Activated CD4-positive, CD25-positive, alpha-beta regulatory T cell treated with anti-CD3 and anti-CD28 coated beads, Interleukin-2, amount 50 U/mL, for 16 hours (primary cell): Measurements from ENCODE around the gene TUBG2.
"Not testable (repeated sequence)": the region's sequence is repeated elsewhere in the genome, so short reads cannot be mapped to it uniquely, and the experiment has no call there.

ENCODE experiments used
- DNase-seq: peaks from one replicate; pipeline ENCODE4 v3.0.0-alpha.2; 2020; ENCODE audit warnings: low read depth, low spot score

TUBG2 gene

DNA sequence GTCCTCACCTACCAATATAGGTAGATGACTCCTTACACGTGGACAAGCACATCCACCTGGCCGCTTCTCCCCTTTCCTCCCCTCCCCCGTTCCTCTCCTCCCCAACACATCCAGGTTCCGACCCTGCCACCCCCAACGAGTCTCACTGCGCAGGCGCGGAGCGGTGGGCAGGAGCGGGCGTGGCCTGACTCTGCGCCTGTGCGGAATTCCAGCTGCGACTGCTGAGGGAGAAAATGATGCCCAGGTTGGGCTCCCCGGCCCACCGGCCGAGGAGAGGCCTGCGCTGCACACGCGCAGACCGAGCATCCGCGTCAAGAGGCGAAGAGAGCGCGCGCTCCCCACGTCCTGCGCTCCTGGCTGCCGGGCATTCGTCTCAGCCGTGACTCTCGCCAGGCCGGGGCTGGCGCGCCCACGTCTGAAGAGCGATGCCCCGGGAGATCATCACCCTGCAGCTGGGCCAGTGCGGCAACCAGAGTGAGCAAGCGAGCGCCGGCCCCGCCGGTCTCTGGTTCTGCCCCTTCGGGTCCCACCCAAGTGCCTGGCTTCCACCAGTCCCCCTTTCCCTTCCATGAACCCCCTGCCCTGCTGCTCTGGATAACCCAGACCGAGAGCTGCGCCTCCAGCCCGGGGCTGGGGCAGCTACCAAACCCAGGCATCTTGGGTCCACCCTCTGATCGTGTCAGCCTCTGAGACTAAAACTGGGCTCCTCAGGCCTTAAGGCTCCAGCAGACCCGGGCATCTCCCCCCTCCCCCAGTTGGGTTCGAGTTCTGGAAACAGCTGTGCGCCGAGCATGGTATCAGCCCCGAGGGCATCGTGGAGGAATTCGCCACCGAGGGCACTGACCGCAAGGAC is at the start of gene TUBG2:
Gene TUBG2 (plus strand): TSS at position 206 of the 853 bp plus-strand sequence. CDS start 220 bp downstream, at position 426.
- DNase-seq = no peak

DNA sequence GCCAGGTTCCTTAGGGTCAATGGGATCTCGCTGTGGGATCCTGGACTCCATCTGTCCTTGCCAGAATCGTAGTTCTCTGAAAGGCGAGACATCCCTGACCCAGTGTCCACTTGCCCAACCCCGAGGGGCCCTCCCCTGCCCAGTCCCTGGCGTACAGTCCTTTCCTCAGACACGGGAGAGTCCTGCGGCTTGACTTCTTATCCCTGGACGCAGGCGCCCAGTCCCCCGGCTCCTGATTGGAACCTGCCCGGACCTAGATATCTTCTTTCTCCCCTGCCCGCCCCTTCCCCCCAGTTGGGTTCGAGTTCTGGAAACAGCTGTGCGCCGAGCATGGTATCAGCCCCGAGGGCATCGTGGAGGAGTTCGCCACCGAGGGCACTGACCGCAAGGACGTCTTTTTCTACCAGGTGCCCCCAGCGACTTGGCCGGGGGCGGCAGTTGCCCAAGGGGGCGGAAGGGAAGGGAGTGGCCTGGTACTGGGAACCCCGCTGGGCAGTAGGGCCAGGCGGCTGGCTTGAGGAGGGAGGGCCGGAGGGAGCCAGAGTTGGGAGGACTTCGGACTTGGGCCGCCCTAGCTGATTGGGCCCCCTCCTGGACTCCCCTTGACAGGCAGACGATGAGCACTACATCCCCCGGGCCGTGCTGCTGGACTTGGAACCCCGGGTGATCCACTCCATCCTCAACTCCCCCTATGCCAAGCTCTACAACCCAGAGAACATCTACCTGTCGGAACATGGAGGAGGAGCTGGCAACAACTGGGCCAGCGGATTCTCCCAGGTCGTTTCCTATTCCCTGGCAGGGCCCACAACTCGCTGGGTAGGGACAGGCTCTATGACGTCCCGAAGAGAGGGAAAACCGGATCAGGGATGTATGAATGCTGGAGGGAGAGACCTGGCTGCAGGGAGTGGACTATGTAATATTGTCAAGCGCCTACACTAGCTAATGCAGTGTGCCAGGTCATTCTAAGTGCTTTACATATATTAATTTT is 49.0 kb upstream of the TUBG2 start:
- DNase-seq = not testable (repeated sequence)

DNA sequence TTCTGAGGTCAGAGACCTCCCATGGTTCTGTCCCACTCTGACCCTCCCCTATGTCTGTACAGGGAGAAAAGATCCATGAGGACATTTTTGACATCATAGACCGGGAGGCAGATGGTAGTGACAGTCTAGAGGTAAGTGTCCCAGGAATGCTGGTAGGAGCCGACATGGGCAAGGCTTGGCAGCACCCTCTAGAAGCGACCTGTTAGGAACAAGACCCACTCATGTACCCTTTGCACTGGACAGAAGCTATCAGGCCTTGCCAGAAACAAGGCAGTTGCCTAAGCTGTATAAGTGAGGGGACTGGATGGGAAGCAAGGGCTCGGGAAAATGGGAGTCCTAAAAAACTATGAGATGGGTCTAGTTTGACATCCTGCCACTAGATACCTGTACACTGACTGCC is 47.1 kb upstream of the TUBG2 start:
- no peak for DNase-seq

DNA sequence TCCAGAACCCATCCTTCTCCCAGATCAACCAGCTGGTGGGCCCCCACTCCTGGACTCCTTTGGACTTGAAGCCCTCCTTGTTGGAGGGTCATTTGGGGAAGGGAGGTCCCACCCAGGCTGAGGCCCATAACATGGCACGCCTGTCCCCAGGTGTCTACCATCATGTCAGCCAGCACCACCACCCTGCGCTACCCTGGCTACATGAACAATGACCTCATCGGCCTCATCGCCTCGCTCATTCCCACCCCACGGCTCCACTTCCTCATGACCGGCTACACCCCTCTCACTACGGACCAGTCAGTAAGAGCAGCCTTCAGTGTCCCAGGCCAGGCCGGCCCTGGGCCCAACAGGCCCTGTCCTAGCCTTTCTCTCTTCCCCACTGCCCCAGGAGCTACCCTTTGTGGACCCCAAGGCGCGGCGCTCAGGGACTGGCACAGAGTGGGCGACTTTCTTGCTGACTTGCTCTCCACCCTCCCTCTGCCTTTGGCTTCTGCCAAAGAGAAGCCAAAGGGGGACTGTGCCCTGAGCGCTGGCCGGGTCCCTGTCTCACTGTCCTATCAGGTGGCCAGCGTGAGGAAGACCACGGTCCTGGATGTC is 45.3 kb upstream of the TUBG2 start:
- no peak for DNase-seq

DNA sequence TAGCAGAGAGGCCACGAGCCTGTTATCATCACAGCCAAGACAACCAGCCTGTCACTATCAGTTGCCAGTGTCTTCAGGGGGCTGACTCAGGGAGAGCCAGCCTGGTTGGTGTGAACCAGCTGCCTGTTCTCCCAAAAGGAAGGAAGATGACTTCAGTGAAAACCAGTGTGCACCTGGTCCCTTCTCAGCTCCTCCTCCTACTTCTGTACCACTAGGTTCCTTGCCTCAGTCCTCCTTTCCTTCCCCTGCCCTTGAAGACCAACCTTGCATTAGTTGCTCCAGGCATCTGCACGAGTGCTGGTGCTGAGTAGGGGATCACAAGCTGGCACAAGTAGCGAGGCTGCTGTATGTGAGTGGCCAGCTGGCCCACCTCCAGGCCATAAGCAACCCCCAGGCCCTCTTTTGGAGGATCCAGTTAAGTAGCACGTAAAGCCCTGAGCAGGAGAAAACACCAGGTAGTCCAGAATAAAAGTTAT is 41.1 kb upstream of the TUBG2 start:
- no peak for DNase-seq

DNA sequence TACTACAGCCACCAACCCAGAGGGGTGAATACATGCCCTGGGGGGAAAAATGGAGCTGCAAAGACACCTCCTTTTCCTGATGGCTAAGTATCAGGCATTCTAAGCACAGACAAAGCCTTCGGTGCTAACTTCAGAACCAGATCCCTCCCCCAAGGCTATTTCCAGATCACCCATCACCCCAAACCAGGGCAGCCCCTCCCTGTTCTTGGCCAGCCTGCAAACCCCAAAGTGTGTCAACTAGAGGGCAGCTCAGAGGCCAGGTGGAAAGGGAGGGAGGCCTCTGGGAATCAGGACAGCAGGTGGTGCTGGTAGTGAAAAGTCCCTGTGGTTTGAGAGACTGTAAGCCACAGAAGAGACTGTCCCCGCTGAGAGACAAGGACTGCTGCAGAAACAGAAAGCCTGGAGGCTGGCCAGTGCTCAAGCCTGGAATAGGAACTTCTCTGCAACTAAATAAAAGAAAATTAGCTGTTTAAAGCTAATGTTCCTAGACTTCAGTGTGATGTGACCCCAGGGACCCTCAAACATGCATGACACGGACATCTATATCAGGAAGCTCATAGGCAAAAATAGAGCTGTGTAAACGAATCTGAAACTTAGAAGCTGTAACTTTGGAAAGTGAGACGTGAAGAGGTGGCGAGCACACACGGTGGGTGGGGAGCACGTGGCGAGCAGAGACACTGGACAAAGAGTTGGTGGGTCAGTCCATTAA is 40.5 kb upstream of the TUBG2 start:
- DNase-seq = no peak

DNA sequence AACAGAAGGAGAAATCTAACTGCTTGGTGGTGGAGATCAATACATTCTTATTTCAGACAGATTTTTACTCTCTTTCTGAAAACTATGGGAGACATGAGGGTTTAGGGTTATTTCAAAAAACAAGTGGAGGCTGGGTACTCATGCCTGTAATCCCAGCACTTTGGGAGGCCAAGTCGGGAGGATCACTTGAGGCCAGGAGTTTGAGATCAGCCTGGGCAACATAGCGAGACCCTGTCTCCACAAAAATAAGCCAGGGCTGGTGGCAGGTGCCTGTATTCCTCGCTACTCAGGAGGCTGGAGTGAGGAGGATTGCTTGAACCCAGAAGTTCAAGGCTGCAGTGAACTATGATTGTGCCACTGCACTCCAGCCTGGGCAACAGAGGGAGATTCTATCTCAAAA is 37.1 kb upstream of the TUBG2 start:
- DNase-seq = not testable (repeated sequence)

DNA sequence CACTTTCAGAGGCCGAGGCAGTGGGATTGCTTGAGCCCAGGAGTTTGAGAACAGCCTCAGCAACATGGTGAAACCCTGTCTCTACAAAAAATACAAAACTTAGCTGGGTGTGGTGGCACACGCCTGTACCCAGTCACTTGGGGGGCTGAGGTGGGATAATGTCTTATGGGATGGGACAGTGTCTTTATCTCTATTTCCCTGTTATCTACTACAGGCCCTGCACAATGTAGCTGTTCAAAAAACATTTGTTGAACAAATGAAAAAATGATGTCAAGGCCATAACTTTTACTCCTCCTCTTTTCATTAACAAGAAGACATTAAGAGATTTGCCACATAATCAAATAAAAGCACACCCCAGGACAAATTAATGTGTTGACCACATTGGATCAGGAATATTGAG is 35.8 kb upstream of the TUBG2 start:
- no peak for DNase-seq

DNA sequence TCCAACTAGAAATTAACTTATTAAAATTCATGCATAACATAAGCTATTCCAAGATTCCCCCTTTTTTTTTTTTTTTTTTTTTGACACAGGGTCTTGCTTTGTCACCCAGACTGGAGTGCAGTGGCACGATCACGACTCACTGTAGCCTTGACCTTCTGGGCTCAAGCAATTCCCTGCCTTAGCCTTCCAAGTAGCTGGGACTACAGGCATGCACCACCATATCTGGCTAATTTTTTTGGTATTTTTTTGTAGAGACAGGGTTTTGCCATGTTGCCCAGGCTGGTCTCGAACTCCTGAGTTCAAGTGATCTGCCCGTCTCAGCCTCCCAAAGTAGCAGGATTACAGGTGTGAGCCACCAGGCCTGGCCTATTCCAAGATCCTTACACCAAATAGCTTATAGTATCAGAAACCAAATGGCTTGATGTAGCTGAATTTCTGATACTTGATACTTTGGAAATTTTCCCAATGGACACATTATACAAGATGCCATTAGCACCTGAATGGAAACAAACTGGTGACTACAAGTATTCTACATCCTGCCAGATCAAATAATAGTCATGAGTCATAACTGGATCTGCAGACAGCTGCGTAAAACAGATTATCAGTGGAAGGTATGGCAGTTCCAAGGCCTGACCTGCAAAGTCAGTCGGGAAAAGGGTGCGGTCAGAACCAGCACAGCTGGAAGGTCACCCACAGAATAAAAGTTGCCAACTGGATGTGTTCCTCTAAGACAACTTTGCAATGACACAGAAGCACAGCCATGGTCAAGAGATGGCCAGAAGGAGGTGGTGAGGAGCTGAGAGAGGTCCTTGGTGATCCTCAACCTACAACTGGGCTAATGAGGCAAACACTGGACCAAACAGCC is 35.1 kb upstream of the TUBG2 start:
- no peak for DNase-seq

DNA sequence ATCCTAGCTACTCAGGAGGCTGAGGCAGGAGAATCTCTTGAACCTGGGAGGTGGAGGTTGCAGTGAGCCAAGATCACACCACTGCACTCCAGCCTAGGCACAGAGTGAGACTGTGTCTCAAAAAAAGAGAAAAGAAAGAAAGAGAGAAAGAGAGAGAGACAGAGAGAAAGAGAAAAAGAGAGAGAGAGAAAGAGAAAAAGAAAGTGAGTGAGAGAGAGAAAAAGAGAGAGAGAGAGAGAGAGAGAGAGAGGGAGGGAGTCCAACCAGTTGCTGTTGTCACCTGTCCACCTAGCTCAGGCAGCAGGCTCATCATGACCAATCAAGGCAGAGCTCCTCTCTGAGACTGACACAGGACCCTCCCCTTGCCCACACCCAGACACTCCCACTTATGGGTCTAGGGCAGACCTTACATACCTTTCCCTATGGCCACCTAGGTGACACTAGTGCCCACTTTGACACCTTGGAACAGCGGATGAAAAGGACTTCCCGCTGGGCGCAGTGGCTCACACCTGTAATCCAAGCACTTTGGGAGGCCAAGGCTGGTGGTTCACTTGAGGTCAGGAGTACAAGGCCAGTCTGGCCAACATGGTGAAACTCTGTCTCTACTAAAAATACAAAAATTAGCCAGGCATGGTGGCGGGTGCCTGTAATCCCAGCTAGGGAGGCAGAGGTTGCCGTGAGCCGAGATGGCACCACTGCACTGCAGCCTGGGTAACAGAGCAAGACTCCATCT is 31.9 kb upstream of the TUBG2 start:
- DNase-seq = not testable (repeated sequence)

DNA sequence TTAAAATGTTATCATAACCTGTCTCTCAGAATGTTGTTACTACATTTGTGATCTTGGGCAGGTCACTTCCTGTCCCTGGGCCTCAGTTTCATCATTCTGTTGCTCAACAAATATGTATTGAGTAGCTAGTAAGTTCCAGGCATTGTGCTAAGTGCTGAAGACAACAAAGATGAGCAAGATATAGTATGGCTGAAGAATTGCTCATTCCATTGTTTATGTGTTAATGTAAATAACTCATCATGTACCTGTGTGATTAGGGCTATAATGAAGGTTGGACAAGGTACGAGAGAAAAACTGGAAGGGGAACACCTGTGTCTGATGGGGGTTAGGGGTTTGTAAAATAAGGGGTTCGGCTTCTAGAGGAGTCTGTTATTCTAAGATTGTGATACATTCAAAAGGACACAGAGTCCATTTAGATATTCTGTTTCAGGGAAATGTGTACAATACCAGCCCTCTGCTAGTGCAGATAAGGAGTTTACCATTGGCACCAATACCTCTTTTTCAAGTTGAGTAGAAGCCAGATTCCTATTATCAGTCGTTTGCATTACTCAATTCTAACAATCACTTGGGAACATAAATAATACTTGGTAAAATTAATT is 29.6 kb upstream of the TUBG2 start:
- DNase-seq = no peak

DNA sequence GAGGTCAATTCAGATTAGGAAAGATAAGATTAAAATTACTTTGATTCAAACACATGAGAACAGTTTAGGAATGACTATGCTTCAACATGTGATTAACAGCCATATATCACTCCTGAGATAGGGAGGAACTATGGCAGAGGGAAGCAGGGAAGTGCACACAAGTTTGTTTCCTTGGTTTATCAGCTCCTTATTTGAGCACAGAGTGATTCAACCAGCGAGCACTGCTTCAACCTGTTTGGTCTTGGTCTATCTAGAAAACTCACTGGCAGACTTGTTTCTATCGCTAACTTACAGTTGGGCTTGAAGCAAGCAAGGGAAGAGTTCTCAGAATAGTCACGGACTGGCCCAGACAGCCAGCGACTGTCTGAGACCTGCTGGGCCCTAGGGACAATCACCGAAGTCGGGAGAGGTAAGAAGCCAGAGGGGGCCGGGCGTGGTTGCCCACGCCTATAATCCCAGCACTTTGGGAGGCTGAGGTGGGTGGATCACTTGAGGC is 26.1 kb upstream of the TUBG2 start:
- DNase-seq = no peak

DNA sequence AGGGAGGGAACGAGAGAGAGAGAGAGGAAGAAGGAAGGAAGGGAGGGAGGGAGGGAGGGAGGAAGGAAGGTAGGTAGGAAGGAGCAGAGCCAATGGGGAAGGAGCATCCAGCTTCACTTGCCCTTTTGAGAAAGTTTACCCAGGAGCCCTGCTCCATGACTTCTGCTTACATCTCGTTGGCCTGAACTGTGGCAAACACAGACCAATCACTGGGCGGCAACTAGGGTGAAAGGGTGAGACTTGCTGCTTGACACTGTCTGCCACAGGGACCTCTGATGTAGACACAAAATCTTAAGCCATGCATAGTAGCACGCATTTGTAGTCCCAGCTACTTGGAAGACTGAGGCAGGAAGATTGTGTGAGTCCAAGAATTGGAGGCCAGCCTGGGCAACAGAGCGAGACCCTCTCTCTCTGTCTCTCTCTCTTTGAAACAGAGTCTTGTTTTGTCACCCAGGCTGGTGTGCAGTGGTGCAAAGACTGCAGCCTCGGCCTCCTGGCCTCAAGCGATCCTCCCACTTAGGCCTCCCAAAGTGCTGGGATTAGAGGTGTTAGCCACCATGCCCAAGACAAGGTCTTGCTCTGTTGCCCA is 19.5 kb upstream of the TUBG2 start:
- DNase-seq = no peak

DNA sequence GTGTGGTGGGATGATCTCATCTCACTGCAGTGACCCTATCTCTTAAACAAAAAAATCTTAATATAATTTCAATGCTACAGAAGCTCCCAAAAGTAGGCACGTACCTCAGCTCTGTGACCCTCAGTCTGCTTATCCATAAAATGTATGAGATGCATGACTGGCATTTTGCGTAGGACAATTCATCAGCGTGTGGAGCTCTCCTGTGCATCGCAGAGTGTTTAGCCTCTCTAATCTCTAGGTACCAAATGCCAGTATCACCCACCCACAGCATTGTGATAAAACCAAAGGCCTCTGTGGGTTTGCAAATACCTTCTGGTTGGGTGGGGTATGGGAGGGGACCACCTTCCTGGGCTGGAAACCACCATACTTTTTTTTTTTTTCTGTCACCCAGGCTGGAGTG is 19.0 kb upstream of the TUBG2 start:
- no peak for DNase-seq

DNA sequence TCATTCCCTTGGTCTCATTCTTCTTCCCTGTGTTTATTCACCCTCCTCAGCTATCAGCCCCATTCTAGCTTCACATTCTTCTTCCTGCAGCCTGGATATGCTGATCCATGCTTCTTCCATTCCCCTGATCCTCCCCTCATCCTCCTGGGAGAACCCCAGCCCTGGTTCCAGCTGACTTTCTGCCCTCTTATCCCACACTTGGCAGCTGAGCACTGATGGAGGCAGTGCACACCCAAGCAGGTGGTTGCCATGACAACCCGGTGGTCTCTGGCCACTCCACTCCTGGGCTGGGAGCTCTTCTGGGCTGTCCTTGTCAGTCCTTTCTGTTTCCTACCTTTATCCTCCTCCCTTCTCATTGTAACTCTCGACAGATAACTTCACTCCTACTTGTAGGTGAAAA is 16.7 kb upstream of the TUBG2 start:
- no peak for DNase-seq

DNA sequence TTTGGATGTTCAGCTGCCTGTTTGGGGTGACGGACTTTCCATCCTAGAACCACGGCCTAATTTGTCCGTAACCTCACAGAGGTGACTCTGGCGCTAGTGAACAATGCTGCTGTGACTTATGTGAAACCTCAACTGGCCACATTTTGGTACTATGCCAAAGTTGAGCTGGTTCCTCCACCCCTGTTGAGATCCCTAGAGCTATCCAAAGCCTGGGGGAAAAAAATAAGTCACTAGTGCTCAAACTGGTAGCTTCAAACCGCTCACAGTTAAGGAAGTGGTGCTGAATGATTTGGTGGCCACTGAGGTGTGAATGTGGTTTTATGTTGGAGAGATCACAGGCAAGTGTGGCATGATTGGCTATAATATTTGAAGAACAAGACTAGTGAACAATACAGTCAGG is 11.3 kb upstream of the TUBG2 start:
- no peak for DNase-seq

DNA sequence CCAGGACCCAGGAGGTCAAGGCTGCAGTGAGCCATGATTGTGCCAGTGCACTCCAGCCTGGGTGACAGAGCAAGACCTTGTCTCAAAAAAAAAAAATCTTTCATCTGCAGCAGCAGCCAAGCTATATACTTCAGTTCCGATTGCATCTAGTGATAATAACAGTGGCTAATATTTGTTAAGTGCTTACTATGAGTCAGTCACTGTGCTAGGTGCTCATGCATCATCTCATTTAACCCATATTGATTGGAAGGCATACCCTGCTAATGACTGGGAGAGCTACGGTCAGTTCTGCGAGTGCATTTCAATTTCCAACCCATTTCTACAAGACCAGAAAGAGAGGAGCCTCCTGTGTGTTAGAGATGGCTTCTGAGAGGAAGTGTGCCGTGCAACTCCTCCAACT is 7.7 kb upstream of the TUBG2 start:
- no peak for DNase-seq
